Neural progenitor cell (in vitro differentiated cells): Measurements from ENCODE around the gene IL5RA. TPM values are rescaled to one million over a fixed set of nuclear protein-coding genes. Genes with fewer than 3 reads are reported as not detected.

Experiments
- DNase-seq: peaks from one replicate; pipeline ENCODE4 v3.0.0-alpha.2; 2016; ENCODE audit warnings: low spot score
- H2AFZ ChIP-seq: fragments of 200-600 bp; sonication (generic); replicated peaks from 2 replicates; pipeline ENCODE4 v1.6.1; 2016; ENCODE audit warnings: antibody characterized with exemption
- H3F3A ChIP-seq: fragments of 200-600 bp; sonication (generic); 2 replicates; pipeline ENCODE4 v1.6.1; 2016; ENCODE audit warnings: antibody characterized with exemption, low read depth
- H3K27ac ChIP-seq: fragments of 200-600 bp; sonication (generic); 2 replicates; pipeline ENCODE4 v1.5.1; 2016; ENCODE audit warnings: mild to moderate bottlenecking
- H3K27me3 ChIP-seq: fragments of 200-600 bp; sonication (generic); 2 replicates; pipeline ENCODE4 v1.6.1; 2016; ENCODE audit warnings: mild to moderate bottlenecking, moderate library complexity
- H3K36me3 ChIP-seq: fragments of 200-600 bp; sonication (generic); 2 replicates; pipeline ENCODE4 v1.5.1; 2016
- H3K4me1 ChIP-seq: fragments of 200-600 bp; sonication (generic); 2 replicates; pipeline ENCODE4 v1.6.1; 2016; ENCODE audit warnings: mixed run types
- H3K4me2 ChIP-seq: fragments of 200-600 bp; sonication (generic); 2 replicates; pipeline ENCODE4 v1.6.1; 2016
- H3K4me3 ChIP-seq: fragments of 200-600 bp; sonication (generic); 2 replicates; pipeline ENCODE4 v1.5.1; 2016
- H3K79me2 ChIP-seq: fragments of 200-600 bp; sonication (generic); 2 replicates; pipeline ENCODE4 v1.6.1; 2016; ENCODE audit warnings: low read depth
- H3K9ac ChIP-seq: fragments of 200-600 bp; sonication (generic); 2 replicates; pipeline ENCODE4 v1.6.1; 2016
- H3K9me3 ChIP-seq: fragments of 200-600 bp; sonication (generic); 2 replicates; pipeline ENCODE4 v1.5.1; 2016; ENCODE audit warnings: low read depth
- H4K20me1 ChIP-seq: fragments of 200-600 bp; sonication (generic); 2 replicates; pipeline ENCODE4 v1.6.1; 2016; ENCODE audit warnings: low read depth
- H3K27ac Mint-ChIP-seq: 3 replicates; pipeline ENCODE4 v1.8.0; 2021; ENCODE audit warnings: mixed read lengths
- H3K27me3 Mint-ChIP-seq: 2 replicates; pipeline ENCODE4 v1.8.0; 2022; ENCODE audit warnings: low read depth, mild to moderate bottlenecking, inconsistent platforms, moderate library complexity, mixed read lengths; ENCODE audit not compliant: insufficient read depth
- H3K36me3 Mint-ChIP-seq: 3 replicates; pipeline ENCODE4 v1.8.0; 2021; ENCODE audit warnings: mixed read lengths
- H3K4me1 Mint-ChIP-seq: 3 replicates; pipeline ENCODE4 v1.8.0; 2021; ENCODE audit warnings: mixed read lengths
- H3K4me3 Mint-ChIP-seq: 3 replicates; pipeline ENCODE4 v1.8.0; 2021; ENCODE audit warnings: mild to moderate bottlenecking, moderate library complexity, mixed read lengths
- H3K9me3 Mint-ChIP-seq: 3 replicates; pipeline ENCODE4 v1.8.0; 2020; ENCODE audit warnings: mixed read lengths
- EZH2 ChIP-seq: fragments of 200-600 bp; sonication (generic); IDR thresholded peaks from 2 replicates; pipeline ENCODE4 v1.6.1; 2017; ENCODE audit warnings: antibody characterized with exemption, mild to moderate bottlenecking, moderate library complexity
- EZH2phosphoT487 ChIP-seq: fragments of 200-600 bp; sonication (generic); IDR thresholded peaks from 2 replicates; pipeline ENCODE4 v1.6.1; 2017; ENCODE audit warnings: antibody characterized with exemption
- total RNA-seq: library from RNA; depleted of rRNA; stranded (reverse); fragments of >200 nt; gene quantifications from 2 replicates; pipeline ENCODE4 v1.2.3, GENCODE V29; 2015; ENCODE audit warnings: low replicate concordance
- TF ChIP-seq, protein P1 (sequence below): fragments of 200-600 bp; sonication (generic); IDR thresholded peaks from 2 replicates; pipeline ENCODE4 v1.5.1; 2017; ENCODE audit warnings: antibody characterized with exemption, mild to moderate bottlenecking

IL5RA gene
- total RNA-seq, 1 donor from 2014 or later: not detected

DNA sequence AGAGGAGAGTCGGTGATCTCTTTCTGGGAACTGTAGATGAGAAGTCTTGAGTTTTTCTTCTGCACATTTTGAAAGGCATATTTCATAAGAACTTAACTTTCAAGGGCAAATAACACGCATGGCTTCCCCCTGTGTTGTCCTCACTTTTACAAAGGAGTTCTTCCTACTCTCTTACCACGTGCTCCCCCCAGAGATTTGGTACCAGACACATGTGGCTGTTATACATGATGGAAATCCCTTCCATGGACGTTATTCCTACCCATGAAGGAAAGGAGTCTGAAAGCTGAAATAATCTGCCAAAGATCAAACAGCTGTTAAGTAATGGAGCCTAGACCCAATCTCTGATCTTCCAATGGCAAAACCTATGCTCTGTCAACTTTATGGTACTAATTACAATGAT is 4.4 kb downstream of the IL5RA start:
- H3K9me3 Mint-ChIP-seq: no peaks in the 10 kb centered on the region
- no peaks in the 10 kb centered on the region for H3K36me3 ChIP-seq
- no peak overlapping the region for H3K4me3 Mint-ChIP-seq
- no peak overlapping the region for H3K27ac Mint-ChIP-seq
- H3K27me3 ChIP-seq: no peaks in the 10 kb centered on the region
- peaks cover 3% of the 10 kb centered on the region for H3F3A ChIP-seq
- H3K27ac ChIP-seq: no peak overlapping the region
- no peaks in the 10 kb centered on the region for H4K20me1 ChIP-seq
- peaks cover 5% of the 10 kb centered on the region for H3K4me1 Mint-ChIP-seq
- no peak overlapping the region for H3K4me2 ChIP-seq
- H3K4me1 ChIP-seq: peaks cover 8% of the 10 kb centered on the region
- TF ChIP-seq EZH2phosphoT487 (no peak), EZH2 (no peak)
- TF ChIP-seq, protein P1, sequence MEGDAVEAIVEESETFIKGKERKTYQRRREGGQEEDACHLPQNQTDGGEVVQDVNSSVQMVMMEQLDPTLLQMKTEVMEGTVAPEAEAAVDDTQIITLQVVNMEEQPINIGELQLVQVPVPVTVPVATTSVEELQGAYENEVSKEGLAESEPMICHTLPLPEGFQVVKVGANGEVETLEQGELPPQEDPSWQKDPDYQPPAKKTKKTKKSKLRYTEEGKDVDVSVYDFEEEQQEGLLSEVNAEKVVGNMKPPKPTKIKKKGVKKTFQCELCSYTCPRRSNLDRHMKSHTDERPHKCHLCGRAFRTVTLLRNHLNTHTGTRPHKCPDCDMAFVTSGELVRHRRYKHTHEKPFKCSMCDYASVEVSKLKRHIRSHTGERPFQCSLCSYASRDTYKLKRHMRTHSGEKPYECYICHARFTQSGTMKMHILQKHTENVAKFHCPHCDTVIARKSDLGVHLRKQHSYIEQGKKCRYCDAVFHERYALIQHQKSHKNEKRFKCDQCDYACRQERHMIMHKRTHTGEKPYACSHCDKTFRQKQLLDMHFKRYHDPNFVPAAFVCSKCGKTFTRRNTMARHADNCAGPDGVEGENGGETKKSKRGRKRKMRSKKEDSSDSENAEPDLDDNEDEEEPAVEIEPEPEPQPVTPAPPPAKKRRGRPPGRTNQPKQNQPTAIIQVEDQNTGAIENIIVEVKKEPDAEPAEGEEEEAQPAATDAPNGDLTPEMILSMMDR: no peak
- H3K9me3 ChIP-seq: no peaks in the 10 kb centered on the region
- no peaks in the 10 kb centered on the region for H3K36me3 Mint-ChIP-seq
- H3K9ac ChIP-seq: no peak overlapping the region
- no peaks in the 10 kb centered on the region for H3K79me2 ChIP-seq
- no peaks in the 10 kb centered on the region for H3K27me3 Mint-ChIP-seq
- no peak for DNase-seq
- no peak overlapping the region for H2AFZ ChIP-seq
- no peak overlapping the region for H3K4me3 ChIP-seq

- H3K27me3 ChIP-seq: no peaks in the 10 kb centered on the region
- H3K27ac ChIP-seq: no peak overlapping the region
- no peak overlapping the region for H3K4me2 ChIP-seq
- H3K9ac ChIP-seq: no peak overlapping the region
- Mint-ChIP-seq H3K36me3 (no peaks in the 10 kb centered on the region), H3K27ac (no peak overlapping the region), H3K9me3 (no peaks in the 10 kb centered on the region), H3K27me3 (no peaks in the 10 kb centered on the region), H3K4me1 (no peaks in the 10 kb centered on the region), H3K4me3 (no peak overlapping the region)
- H3K79me2 ChIP-seq: no peaks in the 10 kb centered on the region
- H3K36me3 ChIP-seq: no peaks in the 10 kb centered on the region
- H3K4me3 ChIP-seq: no peak overlapping the region
- no peak overlapping the region for H2AFZ ChIP-seq
- peaks cover 2% of the 10 kb centered on the region for H3K4me1 ChIP-seq
- H4K20me1 ChIP-seq: no peaks in the 10 kb centered on the region
- DNase-seq: no peak
- TF ChIP-seq, protein P1: no peak
- TF ChIP-seq EZH2 (no peak), EZH2phosphoT487 (no peak)
- H3K9me3 ChIP-seq: no peaks in the 10 kb centered on the region
- peaks cover under 1% of the 10 kb centered on the region for H3F3A ChIP-seq
These were observed 4.9 kb downstream of the IL5RA start for GRCh38 chr3:3105246-3105645.

- Mint-ChIP-seq H3K4me3 (no peak overlapping the region), H3K27ac (no peak overlapping the region), H3K9me3 (no peaks in the 10 kb centered on the region), H3K4me1 (no peaks in the 10 kb centered on the region), H3K27me3 (peaks cover 3% of the 10 kb centered on the region), H3K36me3 (no peaks in the 10 kb centered on the region)
- no peak for TF ChIP-seq EZH2phosphoT487
- TF ChIP-seq, protein P1: no peak
- no peak for TF ChIP-seq EZH2
- no peaks in the 10 kb centered on the region for H3K4me1 ChIP-seq
- H3K9me3 ChIP-seq: no peaks in the 10 kb centered on the region
- H3F3A ChIP-seq: no peaks in the 10 kb centered on the region
- no peak for DNase-seq
- H3K36me3 ChIP-seq: no peaks in the 10 kb centered on the region
- no peaks in the 10 kb centered on the region for H3K79me2 ChIP-seq
- H3K4me3 ChIP-seq: no peak overlapping the region
- no peak overlapping the region for H2AFZ ChIP-seq
- H3K9ac ChIP-seq: no peak overlapping the region
- H3K27ac ChIP-seq: no peak overlapping the region
- no peaks in the 10 kb centered on the region for H3K27me3 ChIP-seq
- no peak overlapping the region for H3K4me2 ChIP-seq
- H4K20me1 ChIP-seq: no peaks in the 10 kb centered on the region
These were observed 7.4 kb downstream of the IL5RA start for GRCh38 chr3:3102751-3103150.
